ENCODE data around the gene CEBPZOS.
A peak's percentile ranks its signal among the peaks of the same experiment; 100 is the strongest.

The CEBPZOS gene

DNA sequence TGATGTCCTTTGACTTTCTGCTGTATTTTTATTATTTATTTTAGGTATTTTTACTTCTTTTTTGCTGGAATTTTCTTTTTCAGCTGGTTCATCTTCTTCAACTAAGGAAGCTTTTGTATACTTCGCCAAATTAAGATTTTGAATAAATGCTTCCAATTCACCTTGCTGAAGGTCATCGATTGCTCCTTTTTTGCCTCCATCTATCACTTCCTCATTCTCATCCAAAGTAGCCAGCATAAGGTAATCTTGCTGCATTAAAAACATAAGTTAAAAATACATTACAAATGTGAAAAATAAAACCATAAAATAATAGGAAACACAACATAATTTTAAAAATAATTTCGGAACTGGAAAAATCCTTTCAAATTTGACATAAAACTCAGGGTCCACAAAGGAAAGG is 32.5 kb downstream of the CEBPZOS start:
- no peak for DNase-seq (ENCODE audit: low read depth in 1 of 2, low spot score in 1 of 2)
- no peak for TF ChIP-seq JUND (IDR thresholded peaks at IDR 0.05; ENCODE audit: low read depth)
- in situ Hi-C loops (cut with HindIII; ENCODE audit: low pct_unique_long_range_greater_than_20kb, low sequenced_read_pairs): no loop called here

- TF ChIP-seq JUND (IDR thresholded peaks at IDR 0.05; ENCODE audit: low read depth): no peak
- no peak for DNase-seq (ENCODE audit: low read depth in 1 of 2, low spot score in 1 of 2)
- in situ Hi-C loops (cut with HindIII; ENCODE audit: low pct_unique_long_range_greater_than_20kb, low sequenced_read_pairs): no loop called here
Measured at GRCh38 chr2:37230581-37230980, 34.3 kb downstream of the CEBPZOS start.

- in situ Hi-C loops (cut with HindIII; ENCODE audit: low pct_unique_long_range_greater_than_20kb, low sequenced_read_pairs): no loop called here
- TF ChIP-seq JUND (IDR thresholded peaks at IDR 0.05; ENCODE audit: low read depth): no peak
Measured at GRCh38 chr2:37231241-37232130, 35.2 kb downstream of the CEBPZOS start, which contains the start of the genes CEBPZ and NDUFAF7. Gene CEBPZ, minus strand, starts transcription at chr2:37231596. Its CDS starts 29 bp downstream, at chr2:37231567. Gene NDUFAF7, plus strand, starts transcription at chr2:37231658. Its CDS starts 48 bp downstream, at chr2:37231706.

DNA sequence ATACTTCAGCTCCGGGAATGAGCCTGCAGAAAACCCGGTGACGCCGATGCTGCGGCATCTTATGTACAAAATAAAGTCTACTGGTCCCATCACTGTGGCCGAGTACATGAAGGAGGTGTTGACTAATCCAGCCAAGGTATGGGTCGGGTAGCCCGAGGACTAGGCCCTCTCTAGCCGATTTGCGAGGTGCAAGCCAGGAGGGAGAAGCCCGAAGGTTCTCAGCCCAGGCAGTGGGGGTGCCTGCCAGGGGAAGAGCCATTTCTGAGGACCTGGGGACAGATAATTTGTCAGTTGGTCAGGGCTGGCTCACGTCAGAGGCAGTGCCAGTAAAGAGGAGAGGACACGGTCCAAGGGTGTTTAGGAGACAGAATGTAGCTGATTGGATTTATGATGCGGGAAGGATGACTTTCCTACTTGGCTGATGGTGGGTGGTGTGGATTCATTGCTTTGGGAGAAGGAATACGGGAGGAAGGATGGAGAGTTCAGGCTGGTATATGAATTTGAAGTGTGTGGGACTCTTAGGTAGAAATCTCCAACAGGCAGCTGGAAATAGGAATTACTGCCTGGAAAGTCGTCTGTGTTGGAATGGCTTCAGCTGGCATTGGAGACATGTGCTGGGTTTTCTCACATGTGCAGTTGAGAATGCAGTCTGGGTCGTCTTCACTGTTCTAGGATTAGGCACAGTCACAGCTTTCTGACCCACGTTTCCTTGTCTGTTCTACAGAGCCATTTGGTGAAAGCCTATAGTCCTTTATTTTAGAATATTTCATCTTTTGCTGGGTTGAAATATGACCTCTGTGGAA is 36.0 kb downstream of the CEBPZOS start:
- in situ Hi-C loops (cut with HindIII; ENCODE audit: low pct_unique_long_range_greater_than_20kb, low sequenced_read_pairs): no loop called here
- TF ChIP-seq JUND (IDR thresholded peaks at IDR 0.05; ENCODE audit: low read depth): no peak
- peak; percentile 4 to 7 for DNase-seq (ENCODE audit: low read depth in 1 of 2, low spot score in 1 of 2)

More at GRCh38 chr2:37231241-37232130, 35.2 kb downstream of the CEBPZOS start, which contains the start of the genes CEBPZ and NDUFAF7:
- peak; percentile 88 to 89 for DNase-seq (ENCODE audit: low read depth in 1 of 2, low spot score in 1 of 2)

DNA sequence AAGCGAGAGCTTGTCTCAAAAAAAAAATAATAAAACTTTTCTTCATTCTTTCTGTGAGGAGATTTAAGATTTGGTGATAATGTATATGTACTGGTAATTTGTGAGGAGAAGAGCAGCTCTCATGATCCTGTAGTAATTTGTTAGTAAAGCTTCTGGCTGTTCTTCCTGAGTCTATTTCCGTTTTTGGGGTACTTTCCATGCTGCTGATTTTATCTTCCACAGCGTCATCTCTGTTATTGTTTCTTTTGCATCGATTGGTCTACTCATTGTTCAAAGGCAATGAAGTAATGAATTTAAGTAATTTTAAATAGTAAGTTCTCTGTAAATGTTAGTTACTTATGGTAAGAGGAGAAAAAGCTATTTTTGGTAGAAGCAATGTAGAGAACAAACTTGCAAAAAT is 47.1 kb downstream of the CEBPZOS start:
- TF ChIP-seq JUND (IDR thresholded peaks at IDR 0.05; ENCODE audit: low read depth): no peak
- no peak for DNase-seq (ENCODE audit: low read depth in 1 of 2, low spot score in 1 of 2)
- in situ Hi-C loops (cut with HindIII; ENCODE audit: low pct_unique_long_range_greater_than_20kb, low sequenced_read_pairs): no loop called here

DNA sequence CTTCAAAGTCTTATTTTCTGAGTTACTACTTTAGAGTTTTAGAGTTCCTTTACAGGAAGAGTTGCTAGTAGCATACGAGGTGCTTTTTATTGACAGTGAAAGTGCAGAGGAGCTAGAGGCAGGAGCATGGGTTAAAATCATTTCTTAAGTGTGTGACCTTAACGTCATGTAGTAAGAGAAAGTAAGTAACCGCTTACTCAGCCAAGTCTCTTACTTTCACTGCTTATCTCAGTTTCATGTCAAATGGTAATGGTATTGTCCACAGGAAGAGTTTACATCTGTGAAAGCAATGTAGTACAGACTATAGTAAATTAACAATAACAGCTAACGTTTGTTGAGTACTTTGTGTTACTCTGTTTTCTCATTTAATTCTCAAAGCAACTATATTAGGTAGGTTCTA is 47.7 kb downstream of the CEBPZOS start:
- DNase-seq (ENCODE audit: low read depth in 1 of 2, low spot score in 1 of 2): no peak
- no peak for TF ChIP-seq JUND (IDR thresholded peaks at IDR 0.05; ENCODE audit: low read depth)
- in situ Hi-C loops (cut with HindIII; ENCODE audit: low pct_unique_long_range_greater_than_20kb, low sequenced_read_pairs): no loop called here

GRCh38 chr2:37244755-37245154 is 48.5 kb downstream of the CEBPZOS start:
- DNase-seq (ENCODE audit: low read depth in 1 of 2, low spot score in 1 of 2): no peak
- TF ChIP-seq JUND (IDR thresholded peaks at IDR 0.05; ENCODE audit: low read depth): no peak
- in situ Hi-C loops (cut with HindIII; ENCODE audit: low pct_unique_long_range_greater_than_20kb, low sequenced_read_pairs): no loop called here

- in situ Hi-C loops (cut with HindIII; ENCODE audit: low pct_unique_long_range_greater_than_20kb, low sequenced_read_pairs): no loop called here
- TF ChIP-seq JUND (IDR thresholded peaks at IDR 0.05; ENCODE audit: low read depth): no peak
- DNase-seq (ENCODE audit: low read depth in 1 of 2, low spot score in 1 of 2): no peak
Measured at GRCh38 chr2:37246205-37246604, 49.9 kb downstream of the CEBPZOS start.

- no peak for DNase-seq (ENCODE audit: low read depth in 1 of 2, low spot score in 1 of 2)
- in situ Hi-C loops (cut with HindIII; ENCODE audit: low pct_unique_long_range_greater_than_20kb, low sequenced_read_pairs): no loop called here
- no peak for TF ChIP-seq JUND (IDR thresholded peaks at IDR 0.05; ENCODE audit: low read depth)
Measured at GRCh38 chr2:37250869-37251740, 54.8 kb downstream of the CEBPZOS start.
